Endothelial cell of umbilical vein (primary cell): ENCODE data around the gene IL10. TPM values are rescaled to one million over a fixed set of nuclear protein-coding genes. Genes with fewer than 3 reads are reported as not detected.

Experiments used
- BruUV-seq: library from RNA; stranded (reverse); fragments of 400-500 nt; replicated peaks from 2 replicates; lab custom pipeline; 2021; lab: Mats Ljungman, UMichigan
- CTCF ChIA-PET: fragments of 300-600, 350-600 bp; sonication (Branson Sonifier 250); formaldehyde crosslinking; loops from one replicate; lab custom pipeline; 2021; ENCODE audit warnings: antibody characterized with exemption, inconsistent platforms; lab: Charles Lee
- POLR2A ChIA-PET: fragments of 300-600, 350-600 bp; sonication (Branson Sonifier 250); formaldehyde crosslinking; loops from one replicate; lab custom pipeline; 2021; ENCODE audit warnings: antibody characterized with exemption, inconsistent platforms; lab: Charles Lee
- DNase-seq: peaks from one replicate; pipeline ENCODE4 v3.0.0-alpha.2; 2011; ENCODE audit warnings: low read depth, low spot score
- FAIRE-seq: peaks from 2 replicates; lab custom pipeline; 2011; peaks lifted over from hg19 to GRCh38; lab: Jason Lieb, UNC
- H2AFZ ChIP-seq: 2 replicates; pipeline ENCODE4 v1.6.0; 2012; ENCODE audit warnings: low read depth, low read length, control low read depth, inconsistent platforms
- H3K27ac ChIP-seq: 2 replicates; pipeline ENCODE4 v1.5.1; 2011; ENCODE audit warnings: low read depth, mild to moderate bottlenecking, control low read depth, low read length, moderate library complexity; ENCODE audit not compliant: insufficient read depth
- H3K27me3 ChIP-seq, 2 experiments: 2 replicates each; pipeline versions ENCODE4 v1.6.0 to v1.6.1; 2011; ENCODE audit warnings: low read length in 2 of 2, mixed read lengths in 1 of 2; ENCODE audit not compliant: control insufficient read depth in 2 of 2, insufficient read depth in 2 of 2
- H3K36me3 ChIP-seq, 2 experiments: 2 replicates in 1 of 2; 3 replicates in 1 of 2; pipeline ENCODE4 v1.5.1; 2011; ENCODE audit warnings: low read length in 2 of 2, mild to moderate bottlenecking in 1 of 2, moderate library complexity in 1 of 2; ENCODE audit not compliant: control insufficient read depth in 2 of 2, insufficient read depth in 2 of 2; ENCODE audit errors: extremely low read depth in 1 of 2
- H3K4me1 ChIP-seq: 3 replicates; pipeline ENCODE4 v1.5.1; 2011; ENCODE audit warnings: mild to moderate bottlenecking, low read length; ENCODE audit not compliant: control insufficient read depth, insufficient read depth; ENCODE audit errors: extremely low read depth
- H3K4me2 ChIP-seq: 2 replicates; pipeline ENCODE4 v1.6.1; 2011; ENCODE audit warnings: low read length, control low read depth, mixed read lengths; ENCODE audit not compliant: insufficient read depth
- H3K4me3 ChIP-seq, 3 experiments: fragments of 200-600 bp in 1 of 3; sonication (generic), shearing (Covaris generic) in 1 of 3; replicated peaks in 1 of 3; 2 replicates each; pipeline ENCODE4 v1.5.1; 2011 to 2016; ENCODE audit warnings: control low read depth in 3 of 3, low read length in 3 of 3, mild to moderate bottlenecking in 2 of 3, inconsistent platforms in 1 of 3, low read depth in 1 of 3, moderate library complexity in 1 of 3; ENCODE audit not compliant: insufficient read depth in 1 of 3
- H3K79me2 ChIP-seq: 2 replicates; pipeline ENCODE4 v1.6.0; 2012; ENCODE audit warnings: low read length, inconsistent platforms; ENCODE audit not compliant: control insufficient read depth, insufficient read depth
- H3K9ac ChIP-seq: replicated peaks from 2 replicates; pipeline ENCODE3; 2011; ENCODE audit warnings: low read length, control low read depth; ENCODE audit not compliant: insufficient read depth; ENCODE audit errors: extremely low read depth
- H3K9me1 ChIP-seq: replicated peaks from 3 replicates; pipeline ENCODE4 v1.6.0; 2011; ENCODE audit warnings: mild to moderate bottlenecking, low read length; ENCODE audit not compliant: control insufficient read depth, insufficient read depth; ENCODE audit errors: extremely low read depth
- H3K9me3 ChIP-seq: replicated peaks from 2 replicates; pipeline ENCODE4 v1.5.1; 2012; ENCODE audit warnings: low read length, inconsistent platforms; ENCODE audit not compliant: control insufficient read depth, insufficient read depth
- H4K20me1 ChIP-seq: replicated peaks from 2 replicates; pipeline ENCODE3; 2011; ENCODE audit warnings: mild to moderate bottlenecking, low read length; ENCODE audit not compliant: control insufficient read depth, insufficient read depth; ENCODE audit errors: extremely low read depth
- EZH2 ChIP-seq: IDR thresholded peaks from 2 replicates; pipeline ENCODE4 v1.6.1; 2012; ENCODE audit warnings: borderline replicate concordance, low read depth, mild to moderate bottlenecking, moderate library complexity, low read length, inconsistent platforms; ENCODE audit not compliant: severe bottlenecking
- FOS ChIP-seq: IDR thresholded peaks from 2 replicates; pipeline ENCODE4 v1.6.1; 2011; ENCODE audit warnings: mild to moderate bottlenecking, low read length, moderate library complexity, borderline replicate concordance; ENCODE audit not compliant: insufficient read depth
- GATA2 ChIP-seq: IDR thresholded peaks from 2 replicates; pipeline ENCODE4 v1.7.0; 2011; ENCODE audit warnings: low read depth, mild to moderate bottlenecking, moderate library complexity, mixed read lengths, low read length; ENCODE audit not compliant: insufficient read length, insufficient read depth
- MYC ChIP-seq: IDR thresholded peaks from one replicate; pipeline ENCODE4 v1.6.1; 2011; ENCODE audit warnings: mild to moderate bottlenecking, low read depth, low read length
- POLR2A ChIP-seq: IDR thresholded peaks from 2 replicates; pipeline ENCODE4 v1.6.1; 2012; ENCODE audit warnings: low read depth, mild to moderate bottlenecking, control low read depth, low read length
- dilution Hi-C: fragments of 300-500 bp; cut with MboI; formaldehyde crosslinking; loops from one replicate; pipeline ENCODE4 v1.15.0; 2019; ENCODE audit warnings: low sequenced_read_pairs; ENCODE audit not compliant: extremely low pct_ligation_motif_present
- intact Hi-C: fragments of 100-400 bp; cut with micrococcal nuclease; formaldehyde crosslinking; loops from one replicate; pipeline ENCODE4 v1.10.0; 2022
- polyA plus RNA-seq, 4 experiments: library from polyadenylated mRNA; depleted of rRNA in 3 of 4; stranded (reverse) in 3 of 4; unstranded in 1 of 4; fragments of >200 nt; gene quantifications; 2 replicates each; pipeline versions ENCODE4 v1.2.1 to v1.2.3, GENCODE V29; 2011 to 2012; ENCODE audit warnings: missing spikeins in 1 of 4
- total RNA-seq: library from RNA; stranded (reverse); gene quantifications from 2 replicates; pipeline ENCODE4 v1.2.3, GENCODE V29; 2021
- TF ChIP-seq, protein P1 (sequence below), 2 donors: IDR thresholded peaks; 1 replicate in 1 of 2; 2 replicates in 1 of 2; pipeline ENCODE4 v1.5.1; 2011; ENCODE audit warnings: low read length in 2 of 2, mild to moderate bottlenecking in 2 of 2, moderate library complexity in 2 of 2, control low read depth in 1 of 2, inconsistent platforms in 1 of 2, low read depth in 1 of 2; ENCODE audit not compliant: insufficient read depth in 1 of 2; ENCODE audit errors: extremely low read depth in 1 of 2
- TF ChIP-seq, protein P2 (sequence below): IDR thresholded peaks from 2 replicates; pipeline ENCODE4 v1.6.1; 2011; ENCODE audit not compliant: insufficient read depth, insufficient read length

The IL10 gene
- total and polyA plus RNA-seq, 2 donors (not counting 3 experiments of a cell fraction or from before 2014, with no cell fraction given), result not detected

DNA sequence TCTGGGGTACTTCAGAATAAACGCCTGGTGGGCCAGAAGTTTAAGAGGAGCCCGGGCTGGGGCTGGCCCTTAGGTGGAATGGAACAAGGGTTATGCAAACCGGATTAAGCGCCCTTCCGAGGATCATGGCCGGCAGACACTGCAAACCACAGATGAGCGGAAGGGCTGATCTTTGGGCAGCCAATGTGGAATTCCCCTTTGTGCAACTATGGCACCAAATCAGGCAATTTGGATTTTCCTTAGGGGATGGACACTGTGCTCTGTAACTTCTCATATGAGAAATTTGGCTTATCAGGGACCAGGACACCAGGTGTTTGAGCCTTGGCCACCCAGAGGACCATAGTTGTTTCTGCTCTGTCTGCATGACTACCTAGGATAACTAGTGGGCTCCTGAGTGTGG, 5.7 kb upstream of the IL10 start:
- Histone ChIP-seq H4K20me1 (no peaks in the 10 kb centered on the region), H2AFZ (no peak overlapping the region), H3K4me1 (no peaks in the 10 kb centered on the region), H3K27ac (no peak overlapping the region), H3K4me2 (no peak overlapping the region), H3K9ac (no peak overlapping the region), H3K9me1 (no peaks in the 10 kb centered on the region), H3K36me3 (no peaks in the 10 kb centered on the region), H3K27me3 (peaks cover 0 to 3% of the 10 kb centered on the region in 2 experiments), H3K79me2 (no peaks in the 10 kb centered on the region), H3K4me3 (no peak overlapping the region), H3K9me3 (no peaks in the 10 kb centered on the region)
- no peak for TF ChIP-seq MYC
- TF ChIP-seq EZH2, result no peak
- no peak for TF ChIP-seq GATA2
- TF ChIP-seq, protein P1, sequence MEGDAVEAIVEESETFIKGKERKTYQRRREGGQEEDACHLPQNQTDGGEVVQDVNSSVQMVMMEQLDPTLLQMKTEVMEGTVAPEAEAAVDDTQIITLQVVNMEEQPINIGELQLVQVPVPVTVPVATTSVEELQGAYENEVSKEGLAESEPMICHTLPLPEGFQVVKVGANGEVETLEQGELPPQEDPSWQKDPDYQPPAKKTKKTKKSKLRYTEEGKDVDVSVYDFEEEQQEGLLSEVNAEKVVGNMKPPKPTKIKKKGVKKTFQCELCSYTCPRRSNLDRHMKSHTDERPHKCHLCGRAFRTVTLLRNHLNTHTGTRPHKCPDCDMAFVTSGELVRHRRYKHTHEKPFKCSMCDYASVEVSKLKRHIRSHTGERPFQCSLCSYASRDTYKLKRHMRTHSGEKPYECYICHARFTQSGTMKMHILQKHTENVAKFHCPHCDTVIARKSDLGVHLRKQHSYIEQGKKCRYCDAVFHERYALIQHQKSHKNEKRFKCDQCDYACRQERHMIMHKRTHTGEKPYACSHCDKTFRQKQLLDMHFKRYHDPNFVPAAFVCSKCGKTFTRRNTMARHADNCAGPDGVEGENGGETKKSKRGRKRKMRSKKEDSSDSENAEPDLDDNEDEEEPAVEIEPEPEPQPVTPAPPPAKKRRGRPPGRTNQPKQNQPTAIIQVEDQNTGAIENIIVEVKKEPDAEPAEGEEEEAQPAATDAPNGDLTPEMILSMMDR (IDR thresholded peaks at IDR 0.05; ENCODE audit: extremely low read depth in 1 of 2, insufficient read depth in 1 of 2, low read depth in 1 of 2, low read length in 2 of 2), result no peak
- TF ChIP-seq, protein P2, sequence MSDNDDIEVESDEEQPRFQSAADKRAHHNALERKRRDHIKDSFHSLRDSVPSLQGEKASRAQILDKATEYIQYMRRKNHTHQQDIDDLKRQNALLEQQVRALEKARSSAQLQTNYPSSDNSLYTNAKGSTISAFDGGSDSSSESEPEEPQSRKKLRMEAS, result no peak
- TF ChIP-seq POLR2A, result no peak
- no peak for TF ChIP-seq FOS
- no peak for FAIRE-seq
- POLR2A ChIA-PET, result no interaction called here
- dilution Hi-C loops, result no loop called here
- no peak for DNase-seq
- BruUV-seq, result no TSS peak
- intact Hi-C loops, result no loop called here
- CTCF ChIA-PET, result interaction anchor here (1.2 kb wide), 1 partner anchor 9 kb away, joined by 3 read pairs; no protein-coding TSS in a partner anchor
